Mucosa of stomach (tissue), 1 donor: ENCODE results near the gene S1PR2.

Source experiments
- H3K27me3 ChIP-seq: one replicate; pipeline ENCODE4 v1.7.0; 2013; ENCODE audit warnings: mild to moderate bottlenecking, low read length; ENCODE audit not compliant: control insufficient read depth, insufficient read depth
- H3K36me3 ChIP-seq: one replicate; pipeline ENCODE4 v1.7.0; 2013; ENCODE audit warnings: low read length; ENCODE audit not compliant: control insufficient read depth, insufficient read depth
- H3K4me1 ChIP-seq: one replicate; pipeline ENCODE4 v1.7.0; 2013; ENCODE audit warnings: mild to moderate bottlenecking, low read length; ENCODE audit not compliant: control insufficient read depth, insufficient read depth
- H3K4me3 ChIP-seq: one replicate; pipeline ENCODE4 v1.7.0; 2013; ENCODE audit warnings: low read length
- H3K9ac ChIP-seq: one replicate; pipeline ENCODE4 v1.7.0; 2013; ENCODE audit warnings: mild to moderate bottlenecking, low read length, moderate library complexity
- H3K9me3 ChIP-seq: one replicate; pipeline ENCODE4 v1.7.0; 2013; ENCODE audit warnings: mild to moderate bottlenecking, low read length, moderate library complexity; ENCODE audit not compliant: control insufficient read depth
- donor health status: Pancreatic carcinoma.

Gene S1PR2

DNA sequence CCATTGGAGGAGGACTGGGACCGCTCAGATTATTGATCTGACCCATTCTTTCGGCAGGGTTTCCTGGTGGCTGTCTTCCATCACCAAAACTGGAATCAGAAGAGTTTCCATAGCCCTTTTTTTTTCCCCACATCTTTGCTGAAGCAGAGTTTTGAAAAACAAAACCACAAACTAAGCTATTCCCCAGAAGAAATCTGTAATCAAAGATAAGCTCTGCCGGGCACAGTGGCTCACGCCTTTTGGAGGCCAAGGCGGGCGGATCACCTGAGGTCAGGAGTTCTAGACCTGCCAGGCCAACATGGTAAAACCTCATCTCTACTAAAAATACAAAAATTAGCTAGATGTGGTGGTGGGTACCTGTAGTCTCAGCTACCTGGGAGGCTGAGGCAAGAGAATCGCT is 35.6 kb upstream of the S1PR2 start:
- H3K9ac ChIP-seq, result no peak overlapping the region
- H3K36me3 ChIP-seq, result no peaks in the 10 kb centered on the region
- no peak overlapping the region for H3K4me3 ChIP-seq
- H3K9me3 ChIP-seq, result no peaks in the 10 kb centered on the region
- H3K4me1 ChIP-seq, result peaks cover 18% of the 10 kb centered on the region
- H3K27me3 ChIP-seq, result peaks cover 23% of the 10 kb centered on the region

- H3K36me3 ChIP-seq, result no peaks in the 10 kb centered on the region
- H3K27me3 ChIP-seq, result no peaks in the 10 kb centered on the region
- H3K9ac ChIP-seq, result no peak overlapping the region
- no peak overlapping the region for H3K4me3 ChIP-seq
- no peaks in the 10 kb centered on the region for H3K9me3 ChIP-seq
- H3K4me1 ChIP-seq, result peaks cover 21% of the 10 kb centered on the region
These were observed 31.6 kb upstream of the S1PR2 start for GRCh38 chr19:10262771-10263170.

- Histone ChIP-seq H3K9me3 (no peaks in the 10 kb centered on the region), H3K4me1 (peaks cover 21% of the 10 kb centered on the region), H3K27me3 (no peaks in the 10 kb centered on the region), H3K9ac (no peak overlapping the region), H3K36me3 (peaks cover 2% of the 10 kb centered on the region), H3K4me3 (no peak overlapping the region)
These were observed 29.0 kb upstream of the S1PR2 start for GRCh38 chr19:10260141-10260584.

- Histone ChIP-seq H3K27me3 (no peaks in the 10 kb centered on the region), H3K4me1 (peaks cover 21% of the 10 kb centered on the region), H3K9ac (no peak overlapping the region), H3K9me3 (no peaks in the 10 kb centered on the region), H3K4me3 (no peak overlapping the region), H3K36me3 (peaks cover 5% of the 10 kb centered on the region)
These were observed 28.2 kb upstream of the S1PR2 start for GRCh38 chr19:10259162-10259905.

GRCh38 chr19:10258080-10258710 is 27.1 kb upstream of the S1PR2 start:
- Histone ChIP-seq H3K9ac (no peak overlapping the region), H3K36me3 (peaks cover 5% of the 10 kb centered on the region), H3K4me3 (no peak overlapping the region), H3K4me1 (peaks cover 21% of the 10 kb centered on the region), H3K27me3 (no peaks in the 10 kb centered on the region), H3K9me3 (no peaks in the 10 kb centered on the region)

DNA sequence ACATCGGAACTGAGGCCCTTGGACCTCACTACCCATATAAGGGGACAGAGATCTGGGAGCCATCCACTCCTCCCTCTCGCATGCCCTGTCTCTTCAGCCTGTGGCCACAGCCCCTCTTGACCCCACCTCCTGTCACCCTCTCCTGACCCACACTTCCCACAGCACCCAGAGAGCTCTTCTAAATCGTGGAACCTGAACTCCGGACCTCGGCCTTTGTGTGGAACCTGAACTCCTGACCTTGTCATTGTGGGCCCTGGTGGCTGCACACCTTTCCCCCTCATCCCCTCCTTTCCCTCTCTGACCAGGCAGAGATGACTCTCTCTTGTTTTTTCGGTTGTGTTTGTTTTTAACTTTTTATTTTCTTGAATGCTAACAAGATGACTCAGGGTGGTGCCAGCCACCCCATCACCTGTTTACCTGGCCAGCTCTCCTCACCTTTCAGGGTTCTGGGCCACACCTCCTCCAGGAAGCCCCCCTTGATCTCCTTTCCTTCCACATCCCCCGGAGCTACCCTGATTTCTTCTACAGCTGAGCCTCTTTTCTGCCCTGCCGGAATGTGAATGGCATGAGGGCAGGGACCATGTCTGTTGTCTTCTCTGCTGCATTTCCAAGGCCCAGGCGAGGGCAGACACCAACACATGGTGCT is 26.0 kb upstream of the S1PR2 start:
- Histone ChIP-seq H3K27me3 (no peaks in the 10 kb centered on the region), H3K4me3 (no peak overlapping the region), H3K9me3 (no peaks in the 10 kb centered on the region), H3K36me3 (peaks cover 5% of the 10 kb centered on the region), H3K4me1 (peaks cover 21% of the 10 kb centered on the region), H3K9ac (no peak overlapping the region)

DNA sequence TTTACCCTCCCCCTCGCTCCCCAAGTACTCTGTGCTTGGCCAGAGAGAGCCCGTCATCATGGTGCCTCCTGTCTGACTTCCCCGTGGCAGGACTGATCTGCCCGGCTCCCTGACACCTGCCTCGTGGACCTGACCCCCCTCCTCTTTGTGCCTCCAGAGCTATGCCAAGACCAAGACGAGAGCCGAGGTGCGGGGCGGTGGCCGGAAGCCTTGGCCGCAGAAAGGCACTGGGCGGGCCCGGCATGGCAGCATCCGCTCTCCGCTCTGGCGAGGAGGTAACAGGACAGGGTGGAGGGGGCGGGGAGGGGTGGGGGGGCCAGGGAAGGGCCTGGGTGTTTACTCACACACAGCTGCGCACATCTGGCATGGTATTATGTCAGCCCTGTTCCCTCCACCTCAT is 25.4 kb upstream of the S1PR2 start:
- Histone ChIP-seq H3K4me3 (no peak overlapping the region), H3K36me3 (peaks cover 5% of the 10 kb centered on the region), H3K9ac (no peak overlapping the region), H3K9me3 (no peaks in the 10 kb centered on the region), H3K4me1 (peaks cover 21% of the 10 kb centered on the region), H3K27me3 (no peaks in the 10 kb centered on the region)

- H3K4me1 ChIP-seq, result peaks cover 13% of the 10 kb centered on the region
- H3K9ac ChIP-seq, result no peak overlapping the region
- no peaks in the 10 kb centered on the region for H3K9me3 ChIP-seq
- no peak overlapping the region for H3K4me3 ChIP-seq
- H3K36me3 ChIP-seq, result peaks cover 5% of the 10 kb centered on the region
- no peaks in the 10 kb centered on the region for H3K27me3 ChIP-seq
These were observed 24.2 kb upstream of the S1PR2 start for GRCh38 chr19:10255358-10255757.

DNA sequence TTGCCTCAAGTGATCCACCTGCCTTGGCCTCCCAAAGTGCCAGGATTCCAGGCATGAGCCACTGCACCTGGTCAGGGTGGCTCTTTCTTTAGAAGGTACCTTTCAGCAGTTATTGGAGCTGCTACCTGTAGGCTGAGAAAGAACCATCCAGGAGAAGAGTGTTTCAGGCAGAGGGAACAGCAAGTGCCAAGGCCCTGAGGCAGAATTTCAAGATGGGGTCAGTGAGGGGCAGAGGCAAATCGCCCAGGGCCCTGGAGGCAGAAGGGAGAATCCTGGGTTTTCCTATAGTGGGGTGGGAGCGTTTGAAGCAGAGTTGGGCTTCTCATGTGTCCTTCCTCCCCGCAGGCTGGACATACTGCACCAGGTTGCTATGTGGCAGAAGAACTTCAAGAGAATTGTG is 23.1 kb upstream of the S1PR2 start:
- no peaks in the 10 kb centered on the region for H3K27me3 ChIP-seq
- no peak overlapping the region for H3K9ac ChIP-seq
- H3K9me3 ChIP-seq, result no peaks in the 10 kb centered on the region
- peaks cover 5% of the 10 kb centered on the region for H3K36me3 ChIP-seq
- H3K4me3 ChIP-seq, result no peak overlapping the region
- peaks cover 3% of the 10 kb centered on the region for H3K4me1 ChIP-seq

DNA sequence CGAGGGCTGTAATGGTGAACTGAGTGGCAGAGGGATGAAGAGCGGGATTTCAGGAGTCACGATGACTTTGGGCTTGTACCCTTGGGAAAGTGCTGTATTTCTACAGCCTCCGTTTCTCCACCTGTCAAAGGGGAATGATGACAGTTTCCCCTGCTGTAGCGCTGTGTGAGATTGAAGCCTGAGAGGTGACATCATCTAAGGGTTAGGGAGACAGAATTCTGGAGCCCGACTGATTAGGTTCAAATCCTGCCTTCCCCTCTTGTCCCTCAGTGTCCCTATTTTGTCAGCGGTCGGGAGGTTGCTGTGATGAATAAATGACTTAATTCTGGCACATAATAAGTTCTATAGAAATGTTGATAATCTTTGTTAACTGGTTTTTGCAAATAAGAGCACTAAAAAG is 21.6 kb upstream of the S1PR2 start:
- Histone ChIP-seq H3K4me1 (no peaks in the 10 kb centered on the region), H3K9me3 (no peaks in the 10 kb centered on the region), H3K9ac (peak overlapping the region; percentile 78), H3K4me3 (peak overlapping the region; percentile 94), H3K27me3 (no peaks in the 10 kb centered on the region), H3K36me3 (peaks cover 5% of the 10 kb centered on the region)

DNA sequence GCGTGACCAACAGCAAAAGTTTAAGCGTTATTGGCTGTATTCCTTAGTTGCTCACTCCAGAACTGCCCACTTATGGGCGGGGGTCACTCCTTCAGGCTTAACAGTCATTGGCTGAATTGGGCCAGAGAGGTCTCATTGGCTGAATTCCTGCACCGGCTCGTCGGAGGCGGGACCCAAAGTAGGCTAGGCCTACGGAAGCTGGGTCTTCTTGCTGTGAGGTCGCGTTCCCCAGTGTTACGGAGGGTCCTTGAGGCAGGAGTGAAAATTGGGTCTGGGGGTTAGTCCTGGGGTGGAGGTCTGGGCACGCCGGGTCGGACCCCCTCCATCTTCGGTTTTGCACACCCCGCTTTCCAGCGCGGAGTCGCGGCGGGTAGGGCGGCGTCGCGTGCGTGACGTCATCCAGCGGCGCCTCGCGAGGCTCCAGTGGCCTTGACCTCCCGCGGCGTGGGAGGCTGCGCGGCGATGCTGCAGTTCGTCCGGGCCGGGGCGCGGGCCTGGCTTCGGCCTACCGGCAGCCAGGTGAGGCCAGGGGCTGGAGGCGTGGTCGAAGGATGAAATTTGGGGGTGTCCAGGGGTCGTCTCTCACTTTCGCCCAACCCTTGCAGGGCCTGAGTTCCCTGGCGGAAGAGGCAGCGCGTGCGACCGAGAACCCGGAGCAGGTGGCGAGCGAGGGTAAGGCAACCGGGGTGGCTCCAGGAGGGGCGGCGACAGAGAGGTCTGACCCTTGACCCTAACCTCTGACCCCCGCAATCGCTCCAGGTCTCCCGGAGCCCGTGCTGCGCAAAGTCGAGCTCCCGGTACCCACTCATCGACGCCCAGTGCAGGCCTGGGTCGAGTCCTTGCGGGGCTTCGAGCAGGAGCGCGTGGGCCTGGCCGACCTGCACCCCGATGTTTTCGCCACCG is 20.9 kb upstream of the S1PR2 start, which contains the start of gene MRPL4:
Gene MRPL4 (plus strand): TSS at position 423 of the 903 bp plus-strand sequence. CDS start 40 bp downstream, at position 463.
- Histone ChIP-seq H3K9ac (peak within 1 kb of the TSS; percentile 78), H3K27me3 (no peaks in the 10 kb centered on the region), H3K4me3 (peak within 1 kb of the TSS; percentile 94), H3K36me3 (peaks cover 5% of the 10 kb centered on the region), H3K4me1 (no peaks in the 10 kb centered on the region), H3K9me3 (no peaks in the 10 kb centered on the region)
